Myocyte (in vitro differentiated cells): ENCODE results near the gene EARS2. TPM values are rescaled to one million over a fixed set of nuclear protein-coding genes. Genes with fewer than 3 reads are reported as not detected.
"Not testable (repeated sequence)": the region's sequence is repeated elsewhere in the genome, so short reads cannot be mapped to it uniquely, and the experiment has no call there.

Experiments used
- DNase-seq: peaks from one replicate; pipeline ENCODE4 v3.0.0-alpha.2; 2012; ENCODE audit warnings: low read depth
- total RNA-seq: library from RNA; depleted of rRNA; stranded (reverse); fragments of >200 nt; gene quantifications from 2 replicates; pipeline ENCODE4 v1.2.3, GENCODE V29; 2014

EARS2 gene
- total RNA-seq, 1 donor from 2014 or later: 50.0 TPM

DNA sequence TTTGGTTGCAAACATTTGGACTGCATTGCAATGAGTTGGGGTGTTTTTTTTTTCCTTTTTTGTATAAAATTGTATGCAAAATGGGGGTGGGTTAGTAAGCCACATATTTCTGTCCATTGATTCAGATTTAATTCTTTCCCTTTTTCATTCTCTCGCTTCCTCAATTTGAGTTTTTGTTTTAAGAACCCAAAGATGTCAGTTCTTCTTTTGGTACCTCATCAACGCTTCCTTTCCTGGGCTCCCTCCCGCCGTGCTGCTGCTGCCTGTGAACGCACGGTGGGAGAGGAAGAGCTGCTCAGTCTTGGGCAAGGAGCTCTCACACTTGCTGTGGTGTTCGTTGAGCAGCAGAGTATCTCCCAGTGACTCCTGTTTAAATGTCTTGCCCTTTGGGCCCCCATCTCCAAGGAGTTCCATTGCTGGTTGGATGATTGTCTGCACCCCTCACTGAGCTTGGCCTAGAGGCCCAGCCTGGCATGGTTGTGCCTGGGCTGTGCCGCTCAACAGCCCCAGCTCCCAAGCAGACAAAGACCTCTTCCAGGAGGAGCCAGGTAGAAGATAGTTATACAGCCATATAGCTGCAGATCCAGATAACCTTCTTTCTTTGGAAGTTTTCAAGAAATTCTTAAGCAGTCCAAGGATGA, 14.0 kb upstream of the EARS2 start:
- no peak for DNase-seq

- peak; percentile 88 for DNase-seq
Observed at GRCh38 chr16:23567602-23568001, 10.5 kb upstream of the EARS2 start.

GRCh38 chr16:23566724-23567123, 9.6 kb upstream of the EARS2 start:
- peak; percentile 34 for DNase-seq

DNA sequence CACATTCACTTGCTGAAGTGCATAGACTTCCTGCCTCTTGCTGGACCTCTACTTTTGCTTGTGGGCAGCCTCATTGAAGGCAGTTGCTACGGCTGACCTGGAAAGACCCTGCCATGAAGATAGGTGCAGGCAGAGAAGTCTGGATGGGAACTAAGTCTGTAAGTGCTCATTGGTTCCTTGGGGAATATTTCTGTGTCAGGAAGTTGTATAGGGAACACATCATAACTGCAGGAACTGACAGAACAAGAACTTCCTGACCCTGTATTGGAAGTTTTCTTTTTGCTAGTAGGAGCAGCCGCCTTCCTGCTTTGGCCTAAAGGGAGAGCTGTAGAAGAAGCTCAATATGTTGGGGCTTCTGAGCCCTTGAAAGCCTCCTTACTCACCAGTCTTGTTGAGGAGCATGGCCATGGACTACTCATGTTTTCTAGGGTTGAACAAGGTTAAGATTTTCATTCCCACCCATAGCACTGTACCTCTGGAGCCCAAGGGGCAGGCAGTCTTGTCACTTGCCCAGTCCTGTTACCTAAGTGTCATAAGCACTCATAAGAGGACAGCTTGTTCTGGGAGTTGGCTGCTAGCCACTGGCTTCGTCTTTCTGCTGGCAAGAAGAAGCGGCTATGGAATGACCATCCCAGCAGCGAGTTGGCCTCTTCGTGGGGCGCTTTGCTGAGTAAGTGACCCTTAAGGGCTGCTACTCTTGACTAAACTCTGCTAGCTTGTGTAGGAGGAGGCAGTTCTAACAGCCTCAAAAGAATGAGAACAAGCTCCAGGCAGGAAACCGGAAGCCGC, 7.6 kb upstream of the EARS2 start:
- DNase-seq: peak; percentile 29

DNA sequence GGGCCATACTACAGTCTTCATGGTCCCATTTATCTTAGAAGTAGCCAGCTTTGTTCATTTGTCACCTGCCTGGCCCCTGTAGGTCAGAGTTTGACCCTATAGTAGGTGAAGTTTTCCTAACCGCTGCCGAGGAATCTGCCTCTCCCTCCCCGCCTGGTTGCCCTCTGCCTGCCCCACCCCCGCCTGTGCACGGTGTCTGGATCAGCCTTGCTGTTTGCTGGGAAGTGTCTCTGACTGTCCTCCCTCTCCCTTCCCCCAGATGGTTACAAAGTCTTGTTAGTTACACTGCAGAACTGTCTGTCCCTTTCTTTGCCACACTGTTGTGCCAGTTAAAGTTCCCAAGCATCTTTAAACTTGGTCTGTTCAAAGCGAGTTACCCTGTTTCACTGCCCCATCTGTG, 6.0 kb upstream of the EARS2 start:
- DNase-seq: no peak

- no peak for DNase-seq
Observed at GRCh38 chr16:23562505-23562904, 5.4 kb upstream of the EARS2 start.

DNA sequence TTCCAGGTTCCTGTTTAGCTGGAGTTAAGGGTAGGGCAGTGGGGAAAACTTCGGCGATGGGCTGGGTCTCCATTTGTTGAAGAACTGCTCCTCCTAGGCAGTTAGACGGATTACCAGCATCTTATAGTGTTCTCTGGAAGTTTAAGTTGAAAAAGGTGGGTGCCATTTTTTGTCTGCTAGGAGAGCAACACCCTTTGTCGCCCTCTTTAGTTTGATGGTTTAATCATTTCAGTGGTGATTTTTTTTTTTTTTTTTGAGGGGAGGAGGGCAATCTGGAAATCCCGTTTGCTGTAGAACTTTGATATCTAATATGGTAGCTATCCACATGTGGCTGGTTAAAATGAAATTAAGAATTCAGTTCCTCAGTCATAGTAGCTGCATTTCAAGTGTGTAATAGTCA, 4.4 kb upstream of the EARS2 start:
- DNase-seq: no peak

GRCh38 chr16:23557779-23558702, 891 bp upstream of the EARS2 start:
- DNase-seq: no peak

GRCh38 chr16:23554536-23554935, 2.6 kb downstream of the EARS2 start:
- DNase-seq: no peak

GRCh38 chr16:23552161-23552560, 5.0 kb downstream of the EARS2 start:
- no peak for DNase-seq

GRCh38 chr16:23549938-23550337, 7.2 kb downstream of the EARS2 start:
- DNase-seq: no peak

GRCh38 chr16:23544436-23544835, 12.7 kb downstream of the EARS2 start:
- DNase-seq: no peak

DNA sequence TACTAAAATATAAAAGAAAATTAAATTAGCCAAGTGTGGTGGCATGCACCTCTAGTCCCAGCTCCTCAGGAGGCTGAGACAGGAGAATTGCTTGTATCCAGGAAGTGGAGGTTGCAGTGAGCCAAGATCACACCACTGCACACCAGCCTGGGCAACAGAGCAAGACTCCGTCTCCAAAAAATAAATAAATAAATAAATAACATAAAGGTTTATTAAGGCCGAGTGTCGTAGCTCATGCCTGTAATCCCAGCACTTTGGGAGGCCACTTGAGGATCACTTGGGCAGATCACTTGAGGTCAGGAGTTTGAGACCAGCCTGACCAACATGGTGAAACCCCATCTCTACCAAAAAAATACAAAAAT, 16.4 kb downstream of the EARS2 start:
- not testable (repeated sequence) for DNase-seq

DNA sequence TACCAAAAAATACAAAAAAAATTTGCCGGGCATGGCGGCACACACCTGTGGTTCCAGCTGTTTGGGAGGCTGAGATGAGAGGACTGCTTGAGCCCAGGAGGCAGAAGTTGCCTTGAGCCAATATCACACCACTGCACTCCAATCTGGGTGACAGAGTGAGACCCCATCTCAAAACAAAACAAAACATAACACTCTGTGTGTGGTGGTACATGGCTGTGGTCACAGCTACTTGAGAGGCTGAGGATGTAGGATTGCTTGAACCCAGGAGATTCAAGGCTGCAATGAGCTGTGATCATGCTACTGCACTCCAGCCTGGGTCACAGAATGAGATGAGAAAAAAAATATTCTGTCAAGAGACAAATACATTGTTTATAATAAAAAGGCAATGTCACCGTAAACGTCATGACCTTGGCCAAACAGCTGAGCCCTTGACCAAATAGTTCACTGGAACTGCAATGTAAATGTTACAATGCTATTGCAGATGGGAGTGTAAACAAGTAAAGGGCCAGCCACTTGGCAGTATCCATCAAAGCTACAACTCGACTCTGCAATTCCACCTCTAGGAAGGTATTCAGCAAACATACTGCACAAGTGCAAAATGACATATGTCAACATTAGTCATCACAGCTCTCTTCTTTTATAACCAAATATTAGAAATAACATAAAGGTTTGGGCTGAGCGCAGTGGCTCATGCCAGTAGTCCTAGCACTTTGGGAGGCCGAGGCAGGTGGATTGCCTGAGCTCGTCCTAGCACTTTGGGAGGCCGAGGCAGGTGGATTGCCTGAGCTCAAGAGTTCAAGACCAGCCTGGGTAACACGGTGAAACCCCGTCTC, 16.9 kb downstream of the EARS2 start:
- DNase-seq: no peak

GRCh38 chr16:23538919-23539278, 18.3 kb downstream of the EARS2 start:
- no peak for DNase-seq

DNA sequence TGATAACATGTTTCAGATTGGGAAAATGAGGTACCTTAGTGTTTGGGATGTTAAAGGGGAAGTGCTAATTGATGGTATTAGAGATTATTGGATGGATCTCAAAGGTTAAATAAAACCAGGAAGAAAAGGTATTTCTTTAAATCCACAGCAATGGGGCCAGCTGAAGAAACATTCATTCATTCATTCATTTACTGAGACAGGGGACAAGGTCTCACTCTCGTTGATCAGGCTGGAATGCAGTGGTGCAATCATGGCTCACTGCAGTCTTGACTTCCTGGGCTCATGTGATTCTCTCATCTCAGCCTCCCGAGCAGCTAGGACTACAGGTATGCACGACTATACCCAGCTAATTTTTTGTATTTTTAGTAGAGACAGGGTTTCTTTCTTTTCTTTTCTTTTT, 19.8 kb downstream of the EARS2 start:
- no peak for DNase-seq

GRCh38 chr16:23535901-23536300, 21.2 kb downstream of the EARS2 start:
- no peak for DNase-seq

DNA sequence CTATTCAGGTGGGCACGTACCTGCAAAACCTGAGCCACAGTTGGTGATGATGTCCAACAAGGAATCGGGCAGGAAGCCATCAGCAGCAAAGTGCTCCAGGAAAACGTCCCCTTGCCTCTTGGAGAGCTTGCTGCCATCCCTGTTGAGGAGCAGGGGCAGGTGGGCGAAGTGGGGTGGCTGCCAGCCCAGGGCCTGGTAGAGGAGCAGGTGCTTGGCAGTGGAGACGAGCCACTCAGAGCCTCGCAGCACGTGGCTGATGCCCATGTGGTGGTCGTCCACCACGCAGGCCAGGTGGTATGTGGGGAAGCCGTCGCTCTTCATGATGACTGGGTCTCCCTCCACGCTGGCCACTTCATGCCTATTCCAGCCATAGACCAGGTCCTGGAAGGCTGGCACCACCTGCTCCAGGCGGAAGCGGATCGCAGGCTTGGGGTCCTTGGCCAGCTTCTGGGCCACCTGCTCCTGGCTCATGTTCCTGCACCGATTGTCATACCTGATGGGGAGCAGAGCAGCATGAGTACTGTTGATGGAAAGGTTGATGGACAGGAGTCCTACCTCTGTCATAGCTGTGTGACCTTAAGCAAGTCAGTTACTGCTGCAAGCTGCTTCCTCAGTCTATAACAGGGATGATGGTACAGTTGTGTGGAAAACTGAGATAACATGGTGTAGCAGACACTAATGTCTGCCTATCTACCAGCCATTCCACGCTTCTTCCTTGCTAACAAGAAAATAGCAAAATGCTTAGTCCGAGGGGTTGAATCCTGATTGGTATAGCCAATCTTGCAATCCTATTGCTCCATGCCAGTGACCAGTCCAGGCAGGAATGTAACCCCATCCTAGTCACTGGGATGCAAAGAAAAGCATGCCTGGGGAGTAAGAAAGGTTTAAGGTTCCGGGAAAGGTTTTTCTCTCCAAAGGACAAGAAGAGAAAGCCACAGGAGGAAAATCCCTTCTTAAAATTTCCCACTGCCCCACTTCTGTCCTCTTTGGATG, 22.0 kb downstream of the EARS2 start:
- peak; percentile 87 for DNase-seq

DNA sequence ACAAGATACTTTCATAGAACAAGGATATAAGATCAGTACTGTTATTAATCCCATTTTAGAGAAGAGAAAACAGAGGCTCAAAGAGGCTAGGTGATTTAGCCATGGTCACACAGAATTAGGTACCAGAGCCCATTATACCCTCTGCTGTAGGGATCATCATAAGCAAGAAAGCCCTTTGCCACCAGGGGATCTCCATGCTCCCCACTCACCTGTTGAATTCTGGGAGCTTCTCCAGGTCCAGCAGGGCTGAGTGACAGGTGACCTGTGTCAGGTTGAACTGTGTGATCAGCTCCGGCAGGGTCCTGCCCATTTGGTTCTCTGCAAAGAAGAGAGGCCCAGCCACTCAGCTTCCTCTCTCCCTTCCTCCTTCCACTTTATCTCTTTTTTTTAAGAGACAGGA, 24.7 kb downstream of the EARS2 start:
- no peak for DNase-seq

- DNase-seq: no peak
Observed at GRCh38 chr16:23530062-23530461, 27.1 kb downstream of the EARS2 start.
